SHP77 treated with DMSO at 0.1 percent for 48 hours (cell line): ENCODE measurements around the gene PWWP2B.
"Not testable (repeated sequence)": the region's sequence is repeated elsewhere in the genome, so short reads cannot be mapped to it uniquely, and the experiment has no call there.

ENCODE experiments used
- DNase-seq: peaks from one replicate; lab custom pipeline; 2025; lab: John Stamatoyannopoulos, UW

PWWP2B gene

GRCh38 chr10:132433671-132434340 lies 36.8 kb downstream of the PWWP2B start:
- no peak for DNase-seq

- peak; percentile 29 for DNase-seq
Observed at GRCh38 chr10:132434405-132435005, 37.5 kb downstream of the PWWP2B start.

- not testable (repeated sequence) for DNase-seq
Observed at GRCh38 chr10:132435320-132435719, 38.3 kb downstream of the PWWP2B start.

- not testable (repeated sequence) for DNase-seq
Observed at GRCh38 chr10:132436096-132436495, 39.1 kb downstream of the PWWP2B start.

- DNase-seq, result no peak
Observed at GRCh38 chr10:132436861-132437410, 39.9 kb downstream of the PWWP2B start.

- no peak for DNase-seq
Observed at GRCh38 chr10:132437541-132437950, 40.5 kb downstream of the PWWP2B start.

- no peak for DNase-seq
Observed at GRCh38 chr10:132438091-132439024, 41.4 kb downstream of the PWWP2B start.

- DNase-seq, result no peak
Observed at GRCh38 chr10:132439025-132439388, 42.0 kb downstream of the PWWP2B start.

- DNase-seq, result no peak
Observed at GRCh38 chr10:132439424-132440163, 42.6 kb downstream of the PWWP2B start.

- DNase-seq, result no peak
Observed at GRCh38 chr10:132440791-132441565, 44.0 kb downstream of the PWWP2B start.

- no peak for DNase-seq
Observed at GRCh38 chr10:132441818-132442524, 45.0 kb downstream of the PWWP2B start.

- DNase-seq, result no peak
Observed at GRCh38 chr10:132442636-132443035, 45.6 kb downstream of the PWWP2B start.

- DNase-seq, result no peak
Observed at GRCh38 chr10:132443605-132443982, 46.6 kb downstream of the PWWP2B start.

- DNase-seq, result no peak
Observed at GRCh38 chr10:132443983-132444876, 47.2 kb downstream of the PWWP2B start.

- DNase-seq, result no peak
Observed at GRCh38 chr10:132444877-132445351, 47.9 kb downstream of the PWWP2B start.

GRCh38 chr10:132445516-132446194 lies 48.7 kb downstream of the PWWP2B start:
- DNase-seq, result no peak

GRCh38 chr10:132446195-132446581 lies 49.2 kb downstream of the PWWP2B start:
- no peak for DNase-seq

GRCh38 chr10:132446661-132447445 lies 49.9 kb downstream of the PWWP2B start:
- peak; percentile 39 for DNase-seq
